ENCODE data around the gene LRCH3.

- TF ChIP-seq NFRKB (IDR thresholded peaks at IDR 0.05) (no peak), FOXK2 (IDR thresholded peaks at IDR 0.05) (no peak), ELF4 (IDR thresholded peaks at IDR 0.05) (no peak), BHLHE40 (IDR thresholded peaks at IDR 0.05; ENCODE audit: borderline replicate concordance) (no peak), HDGF (IDR thresholded peaks at IDR 0.05; ENCODE audit: borderline replicate concordance) (no peak), LEF1 (IDR thresholded peaks at IDR 0.05; ENCODE audit: borderline replicate concordance) (no peak), PKNOX1 (IDR thresholded peaks at IDR 0.05) (no peak), FOXA1 (IDR thresholded peaks at IDR 0.05) (no peak), TARDBP (IDR thresholded peaks at IDR 0.05) (no peak), FOXM1 (IDR thresholded peaks at IDR 0.05; ENCODE audit: borderline replicate concordance) (no peak), SUZ12 (IDR thresholded peaks at IDR 0.05) (no peak), ARNT (IDR thresholded peaks at IDR 0.05) (no peak), CTBP1 (IDR thresholded peaks at IDR 0.05; ENCODE audit: borderline replicate concordance) (no peak)
Observed at GRCh38 chr3:197814372-197814771, 23.3 kb downstream of the LRCH3 start.
